NCI-H82 treated with DMSO at 0.1 percent for 48 hours (cell line): ENCODE results near the gene TMEM181.

ENCODE experiments used
- DNase-seq: peaks from one replicate; lab custom pipeline; 2025; ENCODE audit not compliant: unreplicated experiment; lab: John Stamatoyannopoulos, UW

TMEM181 gene

DNA sequence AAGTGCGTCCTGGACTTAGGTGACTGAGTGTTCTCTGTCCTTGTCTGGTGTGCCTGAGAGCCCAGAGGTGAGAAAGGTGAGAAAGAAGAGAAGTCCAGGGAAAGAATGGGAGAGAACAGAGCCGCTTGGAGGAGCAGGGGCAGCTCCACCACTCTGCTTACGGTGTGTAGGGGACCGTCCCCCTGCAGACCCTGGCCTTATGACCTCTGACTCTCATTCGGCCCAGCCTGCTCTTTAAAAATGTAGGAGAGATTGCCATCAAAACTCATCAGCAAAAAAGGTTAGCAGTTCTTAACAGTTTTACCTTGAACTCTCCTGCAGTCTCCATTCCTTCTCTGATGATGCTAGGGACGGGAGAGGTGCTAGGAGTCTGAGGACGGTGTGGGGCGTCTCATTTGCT lies 2.0 kb downstream of the TMEM181 start:
- DNase-seq, result no peak

DNA sequence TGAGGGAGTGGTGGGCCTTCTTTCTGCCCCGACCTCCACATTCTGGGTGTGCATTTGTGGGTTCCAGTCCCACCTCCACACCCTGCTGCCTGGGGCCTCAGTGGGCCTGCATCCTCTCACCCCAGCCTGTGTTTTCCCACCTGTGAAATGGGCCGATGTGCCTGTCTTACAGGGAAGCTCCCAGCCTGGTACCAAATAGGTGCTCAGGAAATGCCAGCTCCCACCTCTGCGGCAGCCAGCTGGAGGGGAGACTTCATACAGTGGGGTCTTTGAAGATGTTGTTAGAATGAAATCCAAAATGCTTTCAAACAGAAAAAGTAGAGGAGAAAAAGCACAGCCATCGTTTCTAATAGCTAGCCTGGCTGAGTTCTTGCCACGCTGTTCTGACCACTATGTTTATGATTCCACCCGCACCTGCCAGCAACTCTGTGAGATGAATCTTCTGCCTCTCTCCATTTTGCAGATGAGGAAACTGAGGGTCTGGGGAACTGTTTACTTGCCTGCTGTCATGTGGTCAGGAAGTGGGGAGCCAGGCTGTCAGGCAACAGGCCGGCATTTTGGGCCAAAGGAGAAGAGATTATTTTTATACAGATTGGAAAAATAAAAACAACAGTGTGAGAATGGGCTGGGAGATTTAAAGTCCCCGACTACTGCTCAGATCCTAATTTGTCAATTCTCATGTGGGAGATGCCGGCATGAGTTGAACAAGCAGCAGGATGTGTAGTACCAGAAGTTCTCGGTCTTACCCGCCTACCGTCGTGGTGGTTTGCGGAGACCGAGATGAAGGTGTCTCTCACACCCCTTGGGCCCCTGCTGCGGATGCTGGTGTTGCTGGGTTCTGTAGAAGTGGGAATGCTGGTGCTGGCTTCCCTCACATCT lies 4.6 kb downstream of the TMEM181 start:
- no peak for DNase-seq

DNA sequence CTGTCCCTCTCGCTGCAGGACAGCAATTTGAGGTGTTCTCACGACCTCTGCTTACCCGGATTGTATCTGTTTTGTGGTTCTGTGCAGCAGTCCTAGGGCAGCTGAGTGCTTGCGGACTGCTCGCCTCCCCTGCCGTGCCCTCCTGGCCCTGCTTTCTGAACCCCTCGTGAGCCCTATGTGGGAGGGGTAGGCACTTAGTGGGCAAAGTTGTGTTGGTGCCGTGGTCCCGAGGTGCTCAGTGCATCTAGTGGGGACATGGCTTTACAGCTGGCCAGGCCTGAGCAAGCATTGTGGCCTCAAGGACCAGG lies 5.2 kb downstream of the TMEM181 start:
- DNase-seq, result no peak

DNA sequence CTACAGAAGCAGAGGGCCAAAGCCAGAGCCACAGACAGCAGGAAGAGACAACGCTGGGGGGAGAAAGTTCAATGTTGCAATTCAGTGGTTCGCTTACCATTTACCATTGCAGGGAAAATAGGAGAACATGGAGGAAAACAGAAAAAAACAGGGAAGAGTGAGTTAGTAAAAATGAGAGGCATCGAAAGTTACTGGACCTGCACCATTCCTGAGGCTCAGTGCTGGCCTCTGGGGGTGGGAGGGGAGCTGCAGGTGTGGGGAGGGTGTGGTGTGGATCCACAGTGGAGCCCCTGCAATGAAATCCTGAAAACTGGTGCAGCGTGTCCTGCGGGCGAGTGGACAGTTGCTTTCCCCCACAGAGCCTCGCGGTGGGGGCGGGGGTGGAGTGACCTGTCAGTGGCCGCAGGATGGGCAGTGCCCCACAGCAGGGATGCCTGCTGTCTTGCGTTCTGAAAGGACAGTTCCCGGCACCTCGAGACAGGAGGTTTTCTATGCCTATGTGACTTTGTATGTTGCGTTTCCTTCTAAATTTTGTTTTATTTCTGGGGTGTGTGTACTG lies 5.7 kb downstream of the TMEM181 start:
- DNase-seq, result no peak

DNA sequence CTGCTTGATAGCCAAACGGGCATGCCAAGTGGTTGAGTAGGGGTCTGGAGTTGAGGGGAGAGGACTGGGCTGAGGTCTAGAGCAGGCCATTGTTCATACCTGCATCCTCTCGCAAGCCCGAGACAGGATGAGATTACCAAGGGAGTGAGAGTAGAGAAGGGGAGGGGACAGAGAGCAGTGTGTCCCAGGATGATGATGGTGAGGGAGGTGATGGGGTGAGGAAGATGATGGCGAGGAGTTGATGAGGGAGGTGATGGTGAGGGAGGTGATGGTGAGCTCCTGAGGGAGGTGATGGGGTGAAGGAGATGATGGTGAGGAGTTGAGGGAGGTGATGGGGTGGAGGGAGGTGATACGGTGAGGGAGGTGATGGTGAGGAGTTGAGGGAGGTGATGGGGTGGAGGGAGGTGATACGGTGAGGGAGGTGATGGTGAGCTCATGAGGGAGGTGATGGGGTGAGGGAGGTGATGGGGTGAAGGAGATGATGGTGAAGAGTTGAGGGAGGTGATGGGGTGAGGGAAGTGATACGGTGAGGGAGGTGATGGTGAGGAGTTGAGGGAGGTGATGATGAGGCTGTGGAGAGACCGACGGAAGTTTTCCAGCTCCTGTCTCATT lies 6.4 kb downstream of the TMEM181 start:
- no peak for DNase-seq

DNA sequence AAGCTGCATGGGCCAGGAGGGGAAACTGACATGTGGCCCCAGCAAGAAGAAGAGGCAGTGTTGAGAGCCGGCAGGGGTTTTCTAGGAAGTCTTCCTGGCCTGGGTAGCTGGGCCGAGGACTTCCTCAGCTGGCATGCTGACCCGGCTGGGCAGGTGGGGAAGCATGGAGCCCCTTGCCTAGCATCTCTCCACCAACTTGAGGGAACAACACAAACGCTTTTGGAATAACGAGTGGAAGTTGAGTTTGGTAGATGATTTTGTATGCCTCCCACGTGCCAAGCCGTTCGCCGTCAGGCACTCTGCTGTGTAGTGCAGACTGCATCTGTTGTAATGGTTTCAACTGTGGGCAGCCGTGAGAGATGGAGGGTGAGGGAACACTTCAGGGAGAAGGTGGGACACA lies 7.3 kb downstream of the TMEM181 start:
- DNase-seq, result no peak

DNA sequence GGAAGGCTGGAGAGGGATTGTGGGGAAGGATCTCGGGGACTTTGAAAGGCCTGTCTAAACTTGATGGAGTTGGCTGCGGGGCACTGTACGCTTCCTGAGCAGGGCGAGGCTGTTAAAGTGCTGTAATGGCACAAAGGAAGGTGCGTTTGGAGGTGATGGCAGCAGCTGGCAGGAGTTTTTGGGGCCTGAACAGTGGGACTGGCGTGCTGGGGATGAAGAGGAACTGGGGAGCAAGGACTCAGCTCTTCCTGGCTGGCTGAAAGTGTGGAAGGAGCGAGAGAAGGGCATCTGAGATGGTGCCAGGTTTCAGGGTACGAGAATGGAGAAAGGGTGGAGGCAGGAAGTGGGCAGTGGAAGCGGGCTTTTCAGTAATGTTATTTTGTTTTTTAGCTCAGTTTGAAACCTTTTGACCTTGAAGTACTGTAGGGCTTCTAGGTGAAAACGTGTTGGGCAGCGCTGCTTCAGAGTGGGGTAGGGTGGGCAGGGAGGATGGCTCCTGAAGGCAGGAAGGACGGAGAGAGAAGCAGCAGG lies 8.0 kb downstream of the TMEM181 start:
- no peak for DNase-seq

DNA sequence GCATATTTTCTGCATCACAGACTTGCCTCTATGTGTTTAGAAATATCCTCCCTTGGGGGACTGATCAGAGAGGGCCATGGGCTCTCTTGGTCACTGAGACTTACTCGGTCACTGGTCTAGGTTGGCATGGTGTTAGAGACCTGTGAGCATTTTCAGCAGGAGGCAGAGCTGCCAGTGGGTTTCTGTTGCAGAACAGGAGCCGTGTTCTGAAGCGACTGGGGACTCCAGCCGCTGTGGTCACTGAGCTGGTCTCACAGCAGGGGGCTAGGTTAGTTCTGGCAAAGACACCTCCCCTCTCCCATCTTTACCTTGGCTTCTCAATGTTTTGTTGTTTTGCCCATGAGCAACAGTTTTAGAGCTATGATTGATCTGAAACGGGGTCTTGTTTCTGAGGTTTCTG lies 8.7 kb downstream of the TMEM181 start:
- DNase-seq, result no peak

DNA sequence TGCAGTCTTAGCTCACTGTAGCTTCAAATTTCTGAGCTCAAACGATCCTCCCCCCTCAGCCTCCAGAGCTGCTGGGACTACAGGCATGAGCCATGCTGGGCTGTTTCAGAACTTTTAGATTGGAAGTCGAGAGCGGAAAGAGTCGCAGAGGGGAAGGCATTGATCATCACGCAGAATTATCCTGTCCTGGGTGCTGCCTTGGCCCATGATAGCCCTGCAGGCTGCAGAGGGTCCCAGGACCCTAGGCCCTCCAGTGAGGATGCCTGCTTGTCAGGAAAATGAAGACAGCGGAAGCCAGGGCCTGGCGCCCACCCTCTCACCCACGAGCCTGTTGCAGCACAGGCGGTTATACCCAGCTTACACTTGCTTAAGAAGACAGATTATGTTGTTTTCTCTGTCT lies 9.1 kb downstream of the TMEM181 start:
- DNase-seq, result no peak

DNA sequence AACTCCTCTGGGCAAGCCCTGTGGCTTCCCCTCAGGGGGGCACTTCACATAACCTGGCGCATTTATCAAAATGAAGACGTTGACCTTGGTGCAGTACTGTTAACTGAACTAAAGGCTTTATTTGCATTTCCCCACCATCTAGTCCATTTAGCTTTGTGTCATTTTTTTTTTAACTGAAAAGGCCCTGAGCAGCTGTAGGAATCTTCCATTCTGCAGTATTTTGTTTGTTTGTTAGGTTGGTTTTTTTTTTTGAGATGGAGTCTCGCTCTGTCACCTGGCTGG lies 10.7 kb downstream of the TMEM181 start:
- no peak for DNase-seq

DNA sequence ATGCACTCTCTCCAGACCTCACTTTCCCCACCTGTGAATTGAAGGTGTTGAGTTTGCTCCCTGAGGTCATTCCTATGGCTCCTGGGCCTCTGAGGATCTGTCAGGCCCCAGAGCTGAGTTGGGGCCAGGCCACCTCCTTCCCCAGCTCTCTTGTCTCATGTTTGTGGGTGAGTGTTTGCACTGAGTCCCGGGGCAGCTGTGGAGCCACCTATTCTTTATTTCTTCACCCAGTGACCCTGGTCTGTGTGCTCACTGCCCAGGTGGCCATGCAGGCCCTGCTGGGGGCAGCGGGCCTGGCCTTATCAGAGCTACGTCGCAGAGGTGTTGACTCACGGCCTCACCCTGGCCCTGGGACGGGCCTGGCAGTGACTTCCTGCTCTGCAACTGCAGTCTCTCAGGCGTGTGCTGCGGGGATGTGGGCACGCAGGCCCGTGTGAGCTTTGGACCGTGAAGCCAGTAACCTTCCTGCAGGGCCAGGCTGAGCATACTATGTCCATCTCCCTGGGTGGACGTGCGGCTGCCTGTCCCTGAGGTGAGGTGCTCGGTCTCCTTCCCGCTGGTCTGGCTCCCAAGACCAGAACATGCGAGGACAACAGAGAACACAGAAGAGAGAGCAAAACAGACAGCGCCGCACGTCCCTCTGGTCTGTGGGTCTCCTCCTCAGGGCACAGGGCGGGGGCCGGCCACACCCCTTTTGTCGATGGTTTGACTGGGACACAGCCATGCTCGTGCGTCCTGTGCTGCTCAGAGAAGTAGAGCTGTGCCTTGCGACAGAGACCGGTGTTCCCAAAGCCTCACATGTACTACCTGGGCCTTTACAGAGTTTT lies 12.1 kb downstream of the TMEM181 start:
- DNase-seq, result no peak

DNA sequence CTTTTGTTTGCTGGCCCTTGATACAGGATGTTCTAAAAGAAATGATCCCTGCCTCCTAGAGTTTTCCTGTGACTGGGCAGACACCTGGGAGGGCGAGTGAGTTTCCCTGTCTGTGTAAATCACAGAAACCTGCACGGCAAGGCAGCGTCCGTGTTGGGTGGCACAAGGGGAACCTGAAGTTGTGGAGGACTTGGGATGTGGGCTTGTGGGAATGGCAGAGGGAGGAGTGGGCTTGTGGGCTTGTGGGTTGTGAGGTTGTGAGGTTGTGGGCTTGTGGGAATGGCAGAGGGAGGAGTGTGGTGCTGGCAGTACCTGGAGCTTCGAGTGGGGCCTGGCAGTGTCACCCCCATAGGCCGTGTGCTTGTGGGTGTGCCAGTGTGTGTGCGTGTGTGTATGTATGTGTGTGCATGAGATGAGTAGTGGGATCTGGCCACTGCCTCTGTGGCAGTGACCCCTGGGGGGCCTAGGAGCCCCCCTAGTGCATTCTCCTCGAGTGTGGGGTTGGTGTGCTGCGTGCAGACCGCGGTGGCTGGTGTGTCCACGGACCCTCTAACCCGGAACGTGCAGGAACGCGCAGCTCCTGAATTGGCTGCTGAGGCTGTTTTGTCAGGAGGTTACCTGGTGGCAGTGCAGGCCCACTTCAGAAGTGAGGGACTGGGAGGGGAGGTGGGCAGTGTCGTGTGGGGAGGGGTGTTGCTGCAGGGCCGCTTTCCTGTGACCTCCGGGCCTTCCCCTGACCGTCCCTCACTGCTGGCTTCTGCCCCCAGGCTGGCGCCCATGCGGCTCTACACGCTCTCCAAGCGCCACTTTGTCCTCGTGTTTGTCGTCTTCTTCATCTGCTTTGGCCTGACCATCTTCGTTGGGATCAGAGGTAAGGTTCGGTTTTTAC lies 13.0 kb downstream of the TMEM181 start:
- no peak for DNase-seq

DNA sequence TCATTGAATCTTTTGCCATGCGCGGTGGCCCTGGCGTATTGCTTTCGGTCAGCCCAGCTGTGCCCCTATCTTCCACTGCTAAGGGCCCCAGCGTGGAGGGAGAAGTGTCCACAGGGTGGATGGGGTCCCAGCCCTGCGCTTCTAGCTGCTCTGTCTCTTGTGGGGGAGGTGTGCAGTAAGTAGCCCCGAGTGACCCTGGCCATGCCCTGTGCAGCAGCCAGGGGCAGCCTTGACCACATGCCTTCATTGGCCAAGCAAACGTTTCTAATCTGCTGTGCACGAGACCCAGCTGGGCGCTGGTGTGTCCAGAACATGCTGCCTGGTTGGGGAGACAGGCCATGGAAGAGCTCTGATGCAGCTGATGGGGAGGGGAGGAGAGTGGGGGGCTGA lies 13.6 kb downstream of the TMEM181 start:
- no peak for DNase-seq

DNA sequence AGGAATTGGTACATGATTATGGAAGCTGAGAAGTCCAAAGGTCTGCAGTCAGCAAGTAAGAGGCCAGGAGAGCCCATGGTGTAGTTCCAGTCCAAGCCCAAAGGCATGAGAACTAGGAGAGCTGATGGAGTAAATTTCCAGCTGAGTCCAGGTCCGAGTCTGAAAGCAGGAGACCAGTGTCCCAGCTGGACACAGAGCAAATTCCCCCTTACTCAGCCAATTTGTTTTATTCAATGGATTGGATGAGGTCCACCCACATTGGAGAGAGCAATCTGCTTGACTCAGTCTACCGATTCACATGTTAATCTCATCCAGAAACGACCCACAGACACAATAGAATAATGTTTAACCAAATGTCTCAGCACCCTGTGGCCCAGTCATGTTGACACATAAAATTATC lies 14.9 kb downstream of the TMEM181 start:
- no peak for DNase-seq

DNA sequence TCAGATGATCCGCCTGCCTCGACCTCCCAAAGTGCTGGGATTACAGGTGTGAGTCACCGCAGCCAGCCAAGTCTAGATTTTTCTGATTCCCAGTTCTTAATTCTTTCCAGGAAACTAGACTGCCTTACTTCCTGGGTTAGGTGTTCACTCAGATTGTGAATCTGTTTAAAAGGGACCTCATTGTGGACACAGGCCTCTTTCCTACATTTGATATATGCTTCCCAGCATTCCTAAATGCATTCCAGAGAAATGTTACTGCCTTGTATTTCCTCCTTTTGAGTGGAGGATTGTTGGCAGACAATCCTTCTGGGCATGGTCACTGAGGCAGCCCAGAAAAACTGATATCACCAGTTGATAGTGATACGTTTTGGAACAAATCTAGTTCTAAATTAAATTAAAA lies 15.7 kb downstream of the TMEM181 start:
- no peak for DNase-seq

DNA sequence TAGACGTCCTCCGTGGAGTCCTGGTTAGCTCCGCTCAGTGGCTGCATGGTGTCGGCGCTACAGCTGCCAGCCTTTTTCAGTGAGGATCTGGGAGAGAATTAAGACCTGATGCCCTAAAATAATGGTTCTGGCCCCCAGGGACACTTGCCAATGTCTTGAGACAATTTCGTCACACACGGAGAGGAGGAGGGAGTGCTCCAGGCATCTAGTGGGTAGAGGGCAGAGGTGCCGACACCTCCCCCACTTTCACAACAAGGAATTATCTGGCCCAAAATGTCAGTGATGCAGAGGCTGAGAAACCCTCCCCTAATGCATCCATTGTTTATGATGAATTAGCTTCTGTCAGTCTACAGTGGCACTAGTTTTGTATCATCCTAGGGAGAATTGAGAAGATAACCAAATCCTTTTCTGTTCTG lies 24.4 kb downstream of the TMEM181 start:
- DNase-seq, result no peak

DNA sequence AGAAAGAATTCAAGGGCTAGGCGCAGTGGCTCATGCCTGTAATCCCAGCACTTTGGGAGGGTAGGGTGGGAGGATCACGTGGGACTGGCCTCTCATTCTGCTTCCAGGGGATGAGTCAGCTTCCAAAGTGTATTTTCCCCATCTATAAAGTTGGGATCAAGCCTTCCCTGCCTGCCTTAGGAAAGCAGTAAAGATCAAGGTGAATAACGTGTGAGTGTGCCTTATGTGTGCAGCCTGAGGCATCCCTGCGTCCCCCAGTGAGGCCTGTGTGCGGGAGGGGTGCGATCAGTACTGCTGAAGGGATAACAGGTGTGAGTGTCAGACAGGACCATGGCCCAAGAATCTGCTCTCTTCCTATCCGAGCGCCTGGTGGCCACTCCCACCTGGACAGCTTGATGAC lies 26.8 kb downstream of the TMEM181 start:
- no peak for DNase-seq

DNA sequence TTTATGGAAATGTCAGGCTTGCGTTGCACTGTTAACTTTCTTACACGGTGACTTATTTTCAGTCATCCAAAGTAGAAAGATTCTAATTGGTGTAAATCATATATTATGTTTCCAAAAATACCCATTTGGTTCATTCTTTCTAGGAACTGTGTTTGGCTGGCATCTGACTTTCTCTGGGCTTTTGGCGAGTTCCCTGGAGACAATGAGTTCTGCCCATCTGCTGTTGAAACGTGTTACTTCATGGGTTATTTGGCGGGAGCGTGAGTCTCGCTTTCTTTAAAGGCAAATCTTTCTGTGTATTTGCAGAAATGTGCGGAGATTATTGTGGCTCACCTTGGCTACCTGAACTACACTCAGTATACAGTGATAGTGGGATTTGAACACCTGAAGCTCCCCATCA lies 29.5 kb downstream of the TMEM181 start:
- DNase-seq, result no peak

DNA sequence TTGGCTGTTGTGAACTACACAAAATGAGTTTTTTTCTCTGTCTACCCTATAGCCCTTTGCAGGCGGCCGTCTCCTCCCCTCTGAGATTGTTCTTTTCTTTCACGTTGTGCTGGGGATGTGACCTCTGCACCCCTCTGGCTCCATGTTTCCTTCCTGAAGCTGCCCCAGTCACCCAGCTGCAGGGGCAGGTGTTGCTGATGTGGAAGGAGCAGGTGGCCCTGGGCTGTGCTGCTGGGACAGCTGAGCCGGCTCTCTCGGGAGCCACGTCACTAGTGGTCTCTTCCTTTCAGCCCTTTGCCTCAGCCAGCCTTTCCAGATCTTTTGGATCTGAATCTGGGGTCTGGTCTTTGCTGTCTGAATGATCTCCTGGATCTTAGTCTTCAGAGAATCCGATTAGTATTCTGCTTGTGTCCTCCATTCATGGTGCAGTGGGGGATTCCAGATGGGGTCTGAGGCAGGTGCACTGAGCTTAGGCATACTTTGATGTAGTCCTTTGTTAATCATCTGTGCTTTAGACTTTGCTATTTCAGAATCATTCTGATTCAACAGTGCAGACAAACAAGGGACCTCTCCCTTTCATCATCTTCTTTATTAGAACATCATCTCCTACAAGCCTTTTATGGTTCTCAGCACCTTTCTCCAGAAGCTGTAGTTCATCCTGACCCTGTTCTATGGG lies 31.4 kb downstream of the TMEM181 start:
- DNase-seq, result no peak

DNA sequence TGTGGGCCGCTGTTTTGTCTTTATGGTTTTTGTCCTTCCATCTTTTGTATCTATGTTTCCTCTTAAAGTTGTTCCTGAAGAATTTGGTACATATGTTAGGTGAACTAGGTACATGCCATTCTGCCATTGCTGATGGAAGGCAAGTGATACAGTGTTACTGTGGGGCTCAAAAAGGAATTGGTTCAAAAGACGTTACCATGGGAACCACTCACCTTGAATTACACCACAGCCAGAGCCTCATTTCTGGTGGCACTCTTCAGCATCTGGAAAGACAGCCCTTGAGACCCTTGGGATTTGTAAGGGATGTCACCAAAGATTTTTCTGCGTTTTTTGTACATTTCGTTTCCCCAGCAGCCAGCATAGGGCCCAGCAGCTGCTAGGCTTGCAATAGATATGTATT lies 31.9 kb downstream of the TMEM181 start:
- DNase-seq, result no peak
